ENCODE measurements around the gene CPSF6. TPM values are rescaled to one million over a fixed set of nuclear protein-coding genes. Genes with fewer than 3 reads are reported as not detected.
"Not testable (repeated sequence)": the region's sequence is repeated elsewhere in the genome, so short reads cannot be mapped to it uniquely, and the experiment has no call there.

The CPSF6 gene
- total RNA-seq (2021) (56.8 and 77.9 TPM in 2 replicates), Bru-seq, nascent RNA (percentile 98 among the genes with signal in this experiment), BruChase-seq, experiment 1, labeled RNA remaining after a 2-hour chase (percentile 99 among the genes with signal in this experiment), BruChase-seq, experiment 2, labeled RNA remaining after a 6-hour chase (percentile 93 among the genes with signal in this experiment)
- long read RNA-seq, full-length matches to known transcripts = 71 of 120 reads
- long read RNA-seq, partial matches to known transcripts = 9 of 120 reads
- long read RNA-seq, other reads (novel, unspliced or antisense) = 40 of 120 reads

GRCh38 chr12:69239352-69239921 is at the start of gene CPSF6:
CPSF6 (plus strand) TSS chr12:69239569; CDS start chr12:69239647, 78 bp downstream.
- H4K20me1 ChIP-seq (ENCODE audit: insufficient read depth) = peaks cover 36% of the 10 kb centered on the region
- H2AFZ ChIP-seq = peak within 1 kb of the TSS; percentile 86
- H3K36me3 ChIP-seq (ENCODE audit: low read depth) = 0 out of 2 replicates have a peak, but pooled peaks cover 4% of the 10 kb centered on the region
- H3K79me2 ChIP-seq (ENCODE audit: low read depth) = peaks cover 46% of the 10 kb centered on the region
- H3K27me3 ChIP-seq (ENCODE audit: insufficient read depth, low read depth) = no peaks in the 10 kb centered on the region
- TF ChIP-seq CTCF (conservative IDR thresholded peaks at IDR 0.05) = no peak
- no peak for TF ChIP-seq EZH2 (IDR thresholded peaks at IDR 0.05; ENCODE audit: low read depth)
- H3K9me3 ChIP-seq (ENCODE audit: insufficient read depth, low read depth) = no peaks in the 10 kb centered on the region
- H3F3A ChIP-seq (ENCODE audit: insufficient read depth, low read depth) = peaks cover 4% of the 10 kb centered on the region; the same call in 1 of the 2 replicates
- H3K4me3 ChIP-seq = peak within 1 kb of the TSS; percentile 99
- ChIA-PET CTCF (no interaction called here), POLR2A (ENCODE audit: unreplicated experiment) (interaction anchor here (0.6 kb wide), 1 partner anchor 1128 kb away, joined by 18 read pairs; no protein-coding TSS in a partner anchor)
- intact Hi-C loops (cut with micrococcal nuclease; ENCODE audit: unreplicated experiment) = loop anchor here (1.0 kb wide), 1 partner anchor 82 kb away; no protein-coding TSS in a partner anchor
- no peaks in the 10 kb centered on the region for H3K9me2 ChIP-seq (ENCODE audit: insufficient read depth)
- peak within 1 kb of the TSS; percentile 63 for H3K27ac ChIP-seq
- H3K4me2 ChIP-seq = peak within 1 kb of the TSS; percentile 82
- DNase-seq = peak; percentile 77 to 92
- peaks cover 22% of the 10 kb centered on the region for H3K4me1 ChIP-seq (replicated peaks; ENCODE audit: insufficient read depth)
- BruUV-seq (replicated peaks) = no TSS peak

GRCh38 chr12:69196302-69197288 is 42.8 kb upstream of the CPSF6 start:
- intact Hi-C loops (cut with micrococcal nuclease; ENCODE audit: unreplicated experiment) = no loop called here
- no peak for DNase-seq

GRCh38 chr12:69199976-69200375 is 39.4 kb upstream of the CPSF6 start:
- H3K27ac ChIP-seq; H3K4me2 ChIP-seq; H4K20me1 ChIP-seq (ENCODE audit: insufficient read depth); H3K27me3 ChIP-seq (ENCODE audit: insufficient read depth, low read depth); POLR2A ChIA-PET (ENCODE audit: unreplicated experiment); H3K9me3 ChIP-seq (ENCODE audit: insufficient read depth, low read depth); H3K79me2 ChIP-seq (ENCODE audit: low read depth); H3F3A ChIP-seq (ENCODE audit: insufficient read depth, low read depth); CTCF ChIA-PET; DNase-seq; H3K9me2 ChIP-seq (ENCODE audit: insufficient read depth); H3K4me3 ChIP-seq; H3K36me3 ChIP-seq (ENCODE audit: low read depth); intact Hi-C loops (cut with micrococcal nuclease; ENCODE audit: unreplicated experiment); BruUV-seq (replicated peaks); H2AFZ ChIP-seq: not testable (repeated sequence)
- H3K4me1 ChIP-seq (replicated peaks; ENCODE audit: insufficient read depth) = peaks cover 14% of the 10 kb centered on the region

More at GRCh38 chr12:69196302-69197288, 42.8 kb upstream of the CPSF6 start:
- Histone ChIP-seq H3K27ac (no peak overlapping the region), H3K9me3 (ENCODE audit: insufficient read depth, low read depth) (no peaks in the 10 kb centered on the region; the same call in 1 of the 2 replicates), H3K4me2 (no peak overlapping the region), H3K4me3 (no peak overlapping the region), H2AFZ (no peak overlapping the region), H3K79me2 (ENCODE audit: low read depth) (no peaks in the 10 kb centered on the region), H3K9me2 (ENCODE audit: insufficient read depth) (no peaks in the 10 kb centered on the region), H3K36me3 (ENCODE audit: low read depth) (no peaks in the 10 kb centered on the region), H3K27me3 (ENCODE audit: insufficient read depth, low read depth) (no peaks in the 10 kb centered on the region), H3F3A (ENCODE audit: insufficient read depth, low read depth) (no peaks in the 10 kb centered on the region), H3K4me1 (replicated peaks; ENCODE audit: insufficient read depth) (no peaks in the 10 kb centered on the region), H4K20me1 (ENCODE audit: insufficient read depth) (no peaks in the 10 kb centered on the region)
- CTCF ChIA-PET = interaction anchor here (0.7 kb wide), 1 partner anchor 57 kb away, joined by 3 read pairs; no protein-coding TSS in a partner anchor
- TF ChIP-seq CTCF (conservative IDR thresholded peaks at IDR 0.05) = peak; percentile 55
- no peak for TF ChIP-seq EZH2 (IDR thresholded peaks at IDR 0.05; ENCODE audit: low read depth)
- no TSS peak for BruUV-seq (replicated peaks)
- POLR2A ChIA-PET (ENCODE audit: unreplicated experiment) = no interaction called here
